Ishikawa (cell line): ENCODE results near the gene DHRS3.

Source experiments
- EP300 ChIP-seq: IDR thresholded peaks from 2 replicates; pipeline ENCODE4 v1.6.1; 2012; ENCODE audit warnings: borderline replicate concordance
- TF ChIP-seq, protein P1 (sequence below): IDR thresholded peaks from 2 replicates; pipeline ENCODE4 v1.6.1; 2012; ENCODE audit warnings: low read depth, mild to moderate bottlenecking
- TF ChIP-seq, protein P2 (sequence below): IDR thresholded peaks from 2 replicates; pipeline ENCODE4 v1.6.1; 2012
- TF ChIP-seq, protein P3 (sequence below): IDR thresholded peaks from 2 replicates; pipeline ENCODE4 v1.6.1; 2012

DNA sequence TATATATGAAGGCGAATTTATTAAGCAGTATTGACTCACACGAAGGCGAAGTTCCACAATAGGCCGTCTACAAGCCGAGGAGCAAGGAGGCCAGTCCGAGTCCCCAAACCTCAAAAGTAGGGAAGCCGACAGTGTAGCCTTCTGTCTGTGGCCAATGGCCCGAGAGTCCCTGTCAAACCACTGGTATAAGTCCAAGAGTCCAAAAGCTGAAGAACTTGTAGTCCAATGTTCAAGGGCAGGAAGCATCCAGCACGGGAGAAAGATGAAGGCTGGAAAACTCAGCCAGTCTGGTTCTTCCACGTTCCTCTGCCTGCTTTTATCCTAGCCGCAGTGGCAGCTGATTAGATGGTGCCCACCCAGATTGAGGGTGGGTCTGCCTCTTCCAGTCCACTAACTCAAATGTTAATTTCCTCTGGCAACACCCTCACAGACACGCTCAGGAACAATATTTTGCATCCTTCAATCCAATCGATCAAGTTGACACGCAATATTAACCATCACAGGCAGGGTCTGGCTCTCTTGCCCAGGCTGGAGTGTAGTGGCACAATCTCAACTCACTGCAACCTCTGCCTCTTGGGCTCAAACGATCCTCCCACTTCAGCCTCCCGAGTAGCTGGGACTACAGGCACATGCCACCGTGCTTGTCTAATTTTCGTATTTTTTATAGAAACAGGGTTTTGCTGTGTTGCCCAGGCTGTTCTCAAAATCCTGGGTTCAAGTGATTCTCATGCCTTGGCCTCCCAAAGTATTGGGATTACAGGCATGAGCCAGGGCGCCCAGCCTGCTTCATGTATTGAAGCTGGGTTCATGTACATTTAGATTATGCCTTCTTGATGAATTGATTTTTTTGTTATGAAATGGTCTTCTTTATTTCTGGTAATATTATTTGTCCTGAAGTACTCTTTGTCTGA, 85.3 kb downstream of the DHRS3 start:
- TF ChIP-seq, protein P1, sequence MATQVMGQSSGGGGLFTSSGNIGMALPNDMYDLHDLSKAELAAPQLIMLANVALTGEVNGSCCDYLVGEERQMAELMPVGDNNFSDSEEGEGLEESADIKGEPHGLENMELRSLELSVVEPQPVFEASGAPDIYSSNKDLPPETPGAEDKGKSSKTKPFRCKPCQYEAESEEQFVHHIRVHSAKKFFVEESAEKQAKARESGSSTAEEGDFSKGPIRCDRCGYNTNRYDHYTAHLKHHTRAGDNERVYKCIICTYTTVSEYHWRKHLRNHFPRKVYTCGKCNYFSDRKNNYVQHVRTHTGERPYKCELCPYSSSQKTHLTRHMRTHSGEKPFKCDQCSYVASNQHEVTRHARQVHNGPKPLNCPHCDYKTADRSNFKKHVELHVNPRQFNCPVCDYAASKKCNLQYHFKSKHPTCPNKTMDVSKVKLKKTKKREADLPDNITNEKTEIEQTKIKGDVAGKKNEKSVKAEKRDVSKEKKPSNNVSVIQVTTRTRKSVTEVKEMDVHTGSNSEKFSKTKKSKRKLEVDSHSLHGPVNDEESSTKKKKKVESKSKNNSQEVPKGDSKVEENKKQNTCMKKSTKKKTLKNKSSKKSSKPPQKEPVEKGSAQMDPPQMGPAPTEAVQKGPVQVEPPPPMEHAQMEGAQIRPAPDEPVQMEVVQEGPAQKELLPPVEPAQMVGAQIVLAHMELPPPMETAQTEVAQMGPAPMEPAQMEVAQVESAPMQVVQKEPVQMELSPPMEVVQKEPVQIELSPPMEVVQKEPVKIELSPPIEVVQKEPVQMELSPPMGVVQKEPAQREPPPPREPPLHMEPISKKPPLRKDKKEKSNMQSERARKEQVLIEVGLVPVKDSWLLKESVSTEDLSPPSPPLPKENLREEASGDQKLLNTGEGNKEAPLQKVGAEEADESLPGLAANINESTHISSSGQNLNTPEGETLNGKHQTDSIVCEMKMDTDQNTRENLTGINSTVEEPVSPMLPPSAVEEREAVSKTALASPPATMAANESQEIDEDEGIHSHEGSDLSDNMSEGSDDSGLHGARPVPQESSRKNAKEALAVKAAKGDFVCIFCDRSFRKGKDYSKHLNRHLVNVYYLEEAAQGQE: no peak
- TF ChIP-seq EP300: no peak
- TF ChIP-seq, protein P2, sequence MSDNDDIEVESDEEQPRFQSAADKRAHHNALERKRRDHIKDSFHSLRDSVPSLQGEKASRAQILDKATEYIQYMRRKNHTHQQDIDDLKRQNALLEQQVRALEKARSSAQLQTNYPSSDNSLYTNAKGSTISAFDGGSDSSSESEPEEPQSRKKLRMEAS: no peak
- TF ChIP-seq, protein P3, sequence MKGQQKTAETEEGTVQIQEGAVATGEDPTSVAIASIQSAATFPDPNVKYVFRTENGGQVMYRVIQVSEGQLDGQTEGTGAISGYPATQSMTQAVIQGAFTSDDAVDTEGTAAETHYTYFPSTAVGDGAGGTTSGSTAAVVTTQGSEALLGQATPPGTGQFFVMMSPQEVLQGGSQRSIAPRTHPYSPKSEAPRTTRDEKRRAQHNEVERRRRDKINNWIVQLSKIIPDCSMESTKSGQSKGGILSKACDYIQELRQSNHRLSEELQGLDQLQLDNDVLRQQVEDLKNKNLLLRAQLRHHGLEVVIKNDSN: no peak
